Effector CD8-positive, alpha-beta T cell (primary cell): ENCODE data around the gene EPM2AIP1.
"Not testable (repeated sequence)": the region's sequence is repeated elsewhere in the genome, so short reads cannot be mapped to it uniquely, and the experiment has no call there.

Experiments
- DNase-seq: peaks from one replicate; lab custom pipeline; 2025; lab: John Stamatoyannopoulos, UW
- total RNA-seq, 4 experiments: gene quantifications; one replicate each; lab custom pipeline; 2026; lab: John Stamatoyannopoulos, UW

The EPM2AIP1 gene
- total RNA-seq = 58.6 to 86.8 (median 72.9) reads per million in 4 experiments

GRCh38 chr3:36992806-36993325 is at the start of gene EPM2AIP1:
Gene EPM2AIP1 (minus strand): TSS chr3:36993131. CDS start chr3:36993077, 54 bp downstream.
- DNase-seq = no peak

GRCh38 chr3:37042712-37043111 is 49.8 kb upstream of the EPM2AIP1 start:
- not testable (repeated sequence) for DNase-seq

- no peak for DNase-seq
These were observed 48.7 kb upstream of the EPM2AIP1 start for GRCh38 chr3:37041546-37042195.

GRCh38 chr3:37040231-37040630 is 47.3 kb upstream of the EPM2AIP1 start:
- no peak for DNase-seq

GRCh38 chr3:37039161-37039846 is 46.4 kb upstream of the EPM2AIP1 start:
- no peak for DNase-seq

GRCh38 chr3:37037352-37037751 is 44.4 kb upstream of the EPM2AIP1 start:
- no peak for DNase-seq

- no peak for DNase-seq
These were observed 40.0 kb upstream of the EPM2AIP1 start for GRCh38 chr3:37032961-37033360.

GRCh38 chr3:37031096-37031682 is 38.3 kb upstream of the EPM2AIP1 start:
- no peak for DNase-seq

GRCh38 chr3:37030588-37030987 is 37.7 kb upstream of the EPM2AIP1 start:
- DNase-seq = no peak

GRCh38 chr3:37029516-37030163 is 36.7 kb upstream of the EPM2AIP1 start:
- no peak for DNase-seq

- no peak for DNase-seq
These were observed 36.2 kb upstream of the EPM2AIP1 start for GRCh38 chr3:37029111-37029510.

- no peak for DNase-seq
These were observed 35.4 kb upstream of the EPM2AIP1 start for GRCh38 chr3:37028329-37028728.

- no peak for DNase-seq
These were observed 33.9 kb upstream of the EPM2AIP1 start for GRCh38 chr3:37026851-37027250.

GRCh38 chr3:37025561-37026335 is 32.8 kb upstream of the EPM2AIP1 start:
- no peak for DNase-seq

GRCh38 chr3:37024820-37025405 is 32.0 kb upstream of the EPM2AIP1 start:
- DNase-seq = no peak

GRCh38 chr3:37024092-37024491 is 31.2 kb upstream of the EPM2AIP1 start:
- DNase-seq = no peak

GRCh38 chr3:37017683-37018082 is 24.8 kb upstream of the EPM2AIP1 start:
- no peak for DNase-seq

- DNase-seq = no peak
These were observed 24.0 kb upstream of the EPM2AIP1 start for GRCh38 chr3:37016903-37017302.

GRCh38 chr3:37015642-37016041 is 22.7 kb upstream of the EPM2AIP1 start:
- no peak for DNase-seq

GRCh38 chr3:37014620-37015019 is 21.7 kb upstream of the EPM2AIP1 start:
- DNase-seq = no peak
